Cardiac muscle cell (in vitro differentiated cells and primary cell): ENCODE results near the gene DPH2. TPM values are rescaled to one million over a fixed set of nuclear protein-coding genes. Genes with fewer than 3 reads are reported as not detected.

Experiments
- DNase-seq, 2 donors: peaks; one replicate each; pipeline versions ENCODE4 v3.0.0 to v3.0.0-alpha.2; 2010 to 2017; ENCODE audit warnings: low read depth in 1 of 2, low spot score in 1 of 2
- H3K27ac ChIP-seq: fragments of 200-600 bp; sonication (generic); 2 replicates; pipeline ENCODE4 v1.5.1; 2016
- H3K27me3 ChIP-seq: fragments of 200-600 bp; sonication (generic); 2 replicates; pipeline ENCODE4 v1.6.0; 2016; ENCODE audit warnings: control low read depth
- H3K36me3 ChIP-seq: fragments of 200-600 bp; sonication (generic); 2 replicates; pipeline ENCODE4 v1.5.1; 2016; ENCODE audit warnings: control low read depth
- H3K4me1 ChIP-seq: fragments of 200-600 bp; sonication (generic); 2 replicates; pipeline ENCODE4 v1.8.1; 2017; ENCODE audit warnings: low read depth, mild to moderate bottlenecking, mixed run types
- H3K4me3 ChIP-seq: fragments of 200-600 bp; sonication (generic); 2 replicates; pipeline ENCODE4 v1.5.1; 2016; ENCODE audit warnings: mild to moderate bottlenecking
- H3K9me3 ChIP-seq: fragments of 200-600 bp; sonication (generic); 2 replicates; pipeline ENCODE4 v1.5.1; 2017; ENCODE audit warnings: low read depth, mild to moderate bottlenecking, control low read depth
- polyA plus RNA-seq: library from polyadenylated mRNA; unstranded; fragments of >200 nt; fragmentation: Nextera tagmentation; extraction: Ambion mirVana; gene quantifications from 2 replicates; pipeline ENCODE4 v1.2.1, GENCODE V29; 2016
- total RNA-seq: library from RNA; depleted of rRNA; stranded (reverse); fragments of >200 nt; gene quantifications from 2 replicates; pipeline ENCODE4 v1.2.3, GENCODE V29; 2016
- TF ChIP-seq, protein P1 (sequence below): IDR thresholded peaks from 2 replicates; pipeline ENCODE4 v1.5.1; 2012; ENCODE audit warnings: low read depth, mild to moderate bottlenecking, low read length

Gene DPH2
- total and polyA plus RNA-seq, 2 experiments from 2014 or later, result 20.7 to 21.5 TPM

GRCh38 chr1:43963006-43963405 lies 6.8 kb upstream of the DPH2 start:
- peaks cover 13% of the 10 kb centered on the region for H3K36me3 ChIP-seq
- no peak overlapping the region for H3K4me3 ChIP-seq
- H3K4me1 ChIP-seq, result no peaks in the 10 kb centered on the region
- TF ChIP-seq, protein P1, sequence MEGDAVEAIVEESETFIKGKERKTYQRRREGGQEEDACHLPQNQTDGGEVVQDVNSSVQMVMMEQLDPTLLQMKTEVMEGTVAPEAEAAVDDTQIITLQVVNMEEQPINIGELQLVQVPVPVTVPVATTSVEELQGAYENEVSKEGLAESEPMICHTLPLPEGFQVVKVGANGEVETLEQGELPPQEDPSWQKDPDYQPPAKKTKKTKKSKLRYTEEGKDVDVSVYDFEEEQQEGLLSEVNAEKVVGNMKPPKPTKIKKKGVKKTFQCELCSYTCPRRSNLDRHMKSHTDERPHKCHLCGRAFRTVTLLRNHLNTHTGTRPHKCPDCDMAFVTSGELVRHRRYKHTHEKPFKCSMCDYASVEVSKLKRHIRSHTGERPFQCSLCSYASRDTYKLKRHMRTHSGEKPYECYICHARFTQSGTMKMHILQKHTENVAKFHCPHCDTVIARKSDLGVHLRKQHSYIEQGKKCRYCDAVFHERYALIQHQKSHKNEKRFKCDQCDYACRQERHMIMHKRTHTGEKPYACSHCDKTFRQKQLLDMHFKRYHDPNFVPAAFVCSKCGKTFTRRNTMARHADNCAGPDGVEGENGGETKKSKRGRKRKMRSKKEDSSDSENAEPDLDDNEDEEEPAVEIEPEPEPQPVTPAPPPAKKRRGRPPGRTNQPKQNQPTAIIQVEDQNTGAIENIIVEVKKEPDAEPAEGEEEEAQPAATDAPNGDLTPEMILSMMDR, result no peak
- no peaks in the 10 kb centered on the region for H3K9me3 ChIP-seq
- DNase-seq, result no peak
- H3K27ac ChIP-seq, result no peak overlapping the region
- no peaks in the 10 kb centered on the region for H3K27me3 ChIP-seq

GRCh38 chr1:43963890-43964289 lies 5.9 kb upstream of the DPH2 start:
- no peaks in the 10 kb centered on the region for H3K27me3 ChIP-seq
- H3K4me3 ChIP-seq, result no peak overlapping the region
- no peaks in the 10 kb centered on the region for H3K9me3 ChIP-seq
- no peak overlapping the region for H3K27ac ChIP-seq
- no peaks in the 10 kb centered on the region for H3K4me1 ChIP-seq
- peaks cover 9% of the 10 kb centered on the region for H3K36me3 ChIP-seq
- DNase-seq, result no peak
- TF ChIP-seq, protein P1, result no peak

GRCh38 chr1:43965316-43965715 lies 4.5 kb upstream of the DPH2 start:
- Histone ChIP-seq H3K36me3 (peaks cover 4% of the 10 kb centered on the region), H3K4me3 (no peak overlapping the region), H3K9me3 (no peaks in the 10 kb centered on the region), H3K27ac (no peak overlapping the region), H3K4me1 (peaks cover under 1% of the 10 kb centered on the region), H3K27me3 (no peaks in the 10 kb centered on the region)
- TF ChIP-seq, protein P1, result no peak
- DNase-seq, result no peak

DNA sequence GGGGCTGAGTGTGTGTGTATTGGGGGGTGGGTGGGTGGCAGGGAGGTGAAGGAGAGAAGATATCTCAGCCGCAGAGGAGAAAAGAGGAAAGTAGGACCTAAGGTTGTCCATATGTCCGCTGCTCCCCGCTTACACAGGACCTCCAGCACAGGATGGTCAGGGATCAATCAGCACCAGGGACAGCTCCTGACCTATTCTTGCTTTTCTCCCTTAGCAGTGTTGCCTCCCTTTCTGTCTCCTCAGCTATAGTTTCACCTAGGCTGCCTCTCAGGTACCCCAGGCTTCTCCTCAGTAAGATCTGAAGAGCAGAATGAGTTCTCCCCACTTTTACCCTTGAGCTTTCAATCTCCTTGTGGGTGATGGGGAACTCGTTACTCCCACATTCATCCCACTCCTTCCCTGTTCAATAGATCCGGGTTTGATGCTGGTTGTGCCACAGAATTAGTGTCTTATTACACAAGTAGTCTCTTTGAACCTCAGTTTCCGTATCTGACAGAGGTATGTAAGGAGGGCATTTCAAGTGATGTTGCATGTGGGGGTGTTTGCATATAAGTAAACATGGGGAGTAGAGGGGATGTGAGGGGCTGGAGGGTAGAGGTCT lies 1.4 kb upstream of the DPH2 start:
- DNase-seq, result peak; percentile 50 to 79
- Histone ChIP-seq H3K4me3 (no peak overlapping the region), H3K27ac (no peak overlapping the region), H3K27me3 (no peaks in the 10 kb centered on the region), H3K4me1 (peaks cover 3% of the 10 kb centered on the region), H3K36me3 (no peaks in the 10 kb centered on the region), H3K9me3 (no peaks in the 10 kb centered on the region)
- TF ChIP-seq, protein P1, result no peak

DNA sequence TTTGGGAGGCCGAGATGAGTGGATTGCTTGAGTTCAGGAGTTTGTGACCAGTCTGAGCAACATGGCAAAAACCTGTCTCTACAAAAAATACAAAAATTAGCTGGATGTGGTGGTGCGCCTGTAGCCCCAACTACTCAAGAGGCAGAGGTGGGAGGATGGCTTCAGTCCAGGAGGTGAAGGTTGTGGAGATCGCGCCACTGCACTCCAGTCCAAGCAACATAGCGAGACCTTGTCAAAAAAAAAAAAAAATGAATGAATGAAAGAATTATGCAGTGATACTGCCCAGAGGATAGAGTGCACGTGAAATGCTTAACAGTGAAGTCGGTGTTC lies 429 bp upstream of the DPH2 start:
- Histone ChIP-seq H3K4me1 (peaks cover 3% of the 10 kb centered on the region), H3K9me3 (no peaks in the 10 kb centered on the region), H3K4me3 (peak overlapping the region; percentile 8), H3K27me3 (no peaks in the 10 kb centered on the region), H3K27ac (no peak overlapping the region), H3K36me3 (no peaks in the 10 kb centered on the region)
- no peak for DNase-seq
- TF ChIP-seq, protein P1, result no peak

DNA sequence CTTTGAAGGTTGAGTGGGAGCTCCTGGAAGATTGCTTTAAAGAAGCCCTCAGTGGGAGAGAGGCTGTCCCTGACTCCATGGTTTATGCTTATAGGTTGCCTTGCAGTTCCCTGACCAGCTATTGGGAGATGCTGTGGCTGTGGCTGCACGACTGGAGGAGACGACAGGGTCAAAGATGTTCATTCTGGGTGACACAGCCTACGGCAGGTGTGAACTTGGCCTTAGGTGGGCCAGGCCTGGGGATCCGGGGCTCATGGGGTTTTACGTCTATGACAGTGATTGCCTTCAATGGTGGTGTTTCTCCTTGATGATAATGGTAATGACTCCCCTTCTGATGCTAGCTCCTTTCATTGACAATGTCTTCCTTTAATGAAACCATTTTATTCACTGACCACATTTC lies 692 bp downstream of the DPH2 start:
- no peak for DNase-seq
- H3K27ac ChIP-seq, result no peak overlapping the region
- peaks cover 3% of the 10 kb centered on the region for H3K4me1 ChIP-seq
- no peaks in the 10 kb centered on the region for H3K9me3 ChIP-seq
- H3K36me3 ChIP-seq, result no peaks in the 10 kb centered on the region
- TF ChIP-seq, protein P1, result no peak
- no peaks in the 10 kb centered on the region for H3K27me3 ChIP-seq
- H3K4me3 ChIP-seq, result peak overlapping the region; percentile 81
